Measurements from ENCODE around the gene UNC79.

UNC79 gene

DNA sequence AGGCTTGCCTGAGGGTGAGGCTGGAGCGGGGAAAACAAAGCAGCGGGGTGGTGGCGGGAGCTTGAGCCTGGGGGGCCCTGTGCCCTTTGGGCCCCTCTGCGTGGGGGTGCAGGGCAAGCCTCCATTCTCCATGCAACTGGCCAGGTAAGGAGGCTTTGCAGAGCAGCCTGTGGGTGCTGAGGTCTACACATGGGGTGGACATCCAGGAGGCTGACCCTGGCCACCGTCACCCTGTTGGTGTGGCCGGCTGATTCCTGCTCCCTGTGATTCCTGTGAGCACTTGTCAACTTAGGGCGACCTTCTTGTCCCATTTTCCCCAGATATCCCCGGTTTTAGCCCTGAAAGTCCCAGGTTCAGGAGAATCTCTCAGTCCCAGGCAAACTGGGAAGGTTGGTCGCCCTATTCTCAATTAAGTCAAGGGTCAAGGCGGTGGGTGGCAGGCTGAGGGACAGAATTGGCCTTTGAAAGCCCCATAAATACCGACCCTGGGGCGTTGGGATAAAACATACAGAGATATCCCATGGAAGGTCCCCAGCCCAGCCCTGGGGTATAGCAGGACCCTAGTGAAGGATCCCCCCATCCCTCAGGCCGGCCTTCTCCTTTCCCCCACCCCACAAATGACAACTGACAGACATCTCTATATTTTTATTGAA, 287.1 kb downstream of the UNC79 start:
- Histone ChIP-seq H3K27ac (ENCODE audit: low read length) (no peak overlapping the region), H3K9me3 (ENCODE audit: control insufficient read depth in 1 of 2, low read length in 2 of 2) (no peaks in the 10 kb centered on the region), H3K27me3 (ENCODE audit: low read depth, low read length) (no peaks in the 10 kb centered on the region), H3K4me3 (ENCODE audit: low read depth in 1 of 2, low read length in 2 of 2) (no peak overlapping the region), H3K36me3 (ENCODE audit: control insufficient read depth in 1 of 2, insufficient read depth in 2 of 2, low read length in 2 of 2) (peaks cover 0 to 13% of the 10 kb centered on the region in 2 donors), H3K4me1 (ENCODE audit: control insufficient read depth in 1 of 2, insufficient read depth in 2 of 2, low read length in 2 of 2) (no peaks in the 10 kb centered on the region)

DNA sequence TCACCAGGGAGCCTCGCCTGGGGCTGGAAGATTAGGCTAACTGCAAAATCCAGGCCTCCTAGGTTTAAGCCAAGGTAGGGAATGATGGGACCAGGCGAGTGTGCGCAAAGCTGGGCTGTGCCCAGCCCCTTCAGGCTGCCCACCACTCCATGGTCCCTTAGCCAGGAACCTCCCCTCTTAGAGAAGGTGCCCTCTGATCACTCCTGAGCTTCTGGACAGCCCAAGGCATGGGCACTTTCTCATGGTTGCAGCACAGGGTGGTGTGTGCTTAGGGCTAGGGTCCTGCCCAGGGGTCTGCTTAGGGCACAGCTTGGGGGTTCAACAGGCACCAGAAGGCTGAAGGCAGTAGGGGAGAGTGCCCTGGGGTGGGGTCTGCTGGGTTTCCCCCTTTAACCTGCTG, 288.5 kb downstream of the UNC79 start:
- no peaks in the 10 kb centered on the region for H3K4me1 ChIP-seq (ENCODE audit: control insufficient read depth in 1 of 2, insufficient read depth in 2 of 2, low read length in 2 of 2)

DNA sequence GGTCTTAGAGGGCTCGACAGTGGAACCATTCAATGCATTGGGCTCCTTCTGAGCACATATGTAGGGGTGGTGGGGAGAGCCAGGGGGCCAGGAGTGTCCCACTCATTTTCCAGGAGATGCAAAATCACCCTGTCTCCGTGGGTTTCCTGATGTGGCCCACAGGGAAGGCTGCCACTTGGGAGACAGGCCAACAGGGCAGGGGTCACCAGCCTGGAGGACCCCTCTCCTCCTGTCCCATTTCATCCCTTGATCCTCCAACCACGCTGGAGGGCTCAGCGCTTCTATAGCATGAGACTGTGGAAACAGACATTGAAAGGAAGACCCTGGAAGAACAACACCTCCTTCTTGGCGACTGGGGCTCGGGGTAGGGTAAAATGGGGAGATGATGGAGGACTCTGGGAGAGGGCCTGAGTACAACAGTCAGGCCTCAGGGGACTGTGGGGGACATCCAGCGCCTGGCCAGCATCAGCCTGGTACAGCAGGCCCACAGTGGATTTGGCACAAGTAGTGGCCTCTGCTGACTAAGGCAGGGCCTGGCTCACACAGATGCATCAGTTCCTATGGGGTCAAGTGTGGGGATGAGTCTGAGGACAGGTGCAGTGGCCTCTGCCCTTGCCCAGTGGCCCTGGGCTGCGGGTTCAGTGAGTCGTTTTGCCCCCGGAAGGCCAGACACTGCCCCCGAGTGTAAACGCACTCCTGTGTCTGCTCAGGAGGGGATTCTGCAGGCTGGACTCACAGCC, 289.5 kb downstream of the UNC79 start:
- Histone ChIP-seq H3K36me3 (ENCODE audit: control insufficient read depth in 1 of 2, insufficient read depth in 2 of 2, low read length in 2 of 2) (peaks cover 0 to 13% of the 10 kb centered on the region in 2 donors), H3K9me3 (ENCODE audit: control insufficient read depth in 1 of 2, low read length in 2 of 2) (no peaks in the 10 kb centered on the region), H3K27ac (ENCODE audit: low read length) (no peak overlapping the region), H3K27me3 (ENCODE audit: low read depth, low read length) (no peaks in the 10 kb centered on the region), H3K4me3 (ENCODE audit: low read depth in 1 of 2, low read length in 2 of 2) (no peak overlapping the region), H3K4me1 (ENCODE audit: control insufficient read depth in 1 of 2, insufficient read depth in 2 of 2, low read length in 2 of 2) (peaks cover 0 to 4% of the 10 kb centered on the region in 2 donors)

More for the DNA sequence above, 288.5 kb downstream of the UNC79 start:
- no peak overlapping the region for H3K27ac ChIP-seq (ENCODE audit: low read length)
- peaks cover 0 to 13% of the 10 kb centered on the region in 2 donors for H3K36me3 ChIP-seq (ENCODE audit: control insufficient read depth in 1 of 2, insufficient read depth in 2 of 2, low read length in 2 of 2)
- no peaks in the 10 kb centered on the region for H3K27me3 ChIP-seq (ENCODE audit: low read depth, low read length)
- H3K9me3 ChIP-seq (ENCODE audit: control insufficient read depth in 1 of 2, low read length in 2 of 2), result no peaks in the 10 kb centered on the region
- H3K4me3 ChIP-seq (ENCODE audit: low read depth in 1 of 2, low read length in 2 of 2), result no peak overlapping the region

DNA sequence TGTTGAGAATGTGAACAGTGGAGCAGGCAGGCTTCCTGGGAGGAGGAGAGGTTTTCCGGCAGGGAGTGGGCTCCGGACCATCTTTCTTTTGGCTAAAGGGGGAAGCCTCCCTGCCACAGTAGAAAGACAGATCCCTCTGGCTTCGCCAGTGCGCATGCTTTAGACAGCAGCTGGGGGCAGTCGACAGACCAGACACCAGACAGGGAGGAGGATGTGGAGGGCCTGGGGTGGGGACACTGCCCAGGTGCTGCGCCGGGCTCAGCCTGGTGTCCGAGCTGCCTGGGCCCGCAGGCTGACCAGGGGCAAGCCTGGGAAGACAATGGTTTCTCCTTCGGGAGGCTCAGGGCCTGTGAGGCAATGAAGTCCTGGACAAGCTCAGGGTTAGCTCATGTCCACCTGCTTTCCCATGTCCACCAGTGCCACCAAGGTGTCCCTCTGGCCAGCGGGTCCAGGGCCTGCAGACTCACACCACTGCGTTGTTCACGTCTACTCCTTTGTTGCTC, 290.3 kb downstream of the UNC79 start:
- peaks cover 0 to 13% of the 10 kb centered on the region in 2 donors for H3K36me3 ChIP-seq (ENCODE audit: control insufficient read depth in 1 of 2, insufficient read depth in 2 of 2, low read length in 2 of 2)
- no peaks in the 10 kb centered on the region for H3K9me3 ChIP-seq (ENCODE audit: control insufficient read depth in 1 of 2, low read length in 2 of 2)
- no peaks in the 10 kb centered on the region for H3K27me3 ChIP-seq (ENCODE audit: low read depth, low read length)
- H3K4me1 ChIP-seq (ENCODE audit: control insufficient read depth in 1 of 2, insufficient read depth in 2 of 2, low read length in 2 of 2), result peaks cover 0 to 6% of the 10 kb centered on the region in 2 donors
- H3K27ac ChIP-seq (ENCODE audit: low read length), result no peak overlapping the region
- H3K4me3 ChIP-seq (ENCODE audit: low read depth in 1 of 2, low read length in 2 of 2), result no peak overlapping the region

DNA sequence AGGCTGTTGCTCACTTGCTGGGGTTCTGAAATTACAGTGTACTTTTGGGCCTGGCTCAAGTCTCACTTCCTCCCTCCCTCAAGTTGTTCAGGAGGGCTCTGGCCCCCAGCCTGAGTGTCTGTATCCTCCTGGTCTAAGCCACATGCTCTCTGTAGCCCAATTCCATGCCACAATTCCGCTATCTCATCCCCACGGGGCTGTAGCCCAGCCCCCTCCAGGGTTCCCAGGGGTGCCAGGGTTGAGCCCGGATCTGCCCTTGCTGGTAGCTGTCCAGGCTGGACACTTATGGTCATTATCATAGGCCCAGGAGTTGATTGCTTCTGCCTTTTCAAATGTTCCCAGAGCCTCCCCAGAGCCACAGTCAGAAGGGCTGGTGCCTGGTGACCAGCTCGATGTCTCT, 292.3 kb downstream of the UNC79 start:
- Histone ChIP-seq H3K36me3 (ENCODE audit: control insufficient read depth in 1 of 2, insufficient read depth in 2 of 2, low read length in 2 of 2) (peaks cover 0 to 13% of the 10 kb centered on the region in 2 donors), H3K27ac (ENCODE audit: low read length) (no peak overlapping the region), H3K27me3 (ENCODE audit: low read depth, low read length) (no peaks in the 10 kb centered on the region), H3K4me1 (ENCODE audit: control insufficient read depth in 1 of 2, insufficient read depth in 2 of 2, low read length in 2 of 2) (peaks cover 0 to 6% of the 10 kb centered on the region in 2 donors), H3K4me3 (ENCODE audit: low read depth in 1 of 2, low read length in 2 of 2) (no peak overlapping the region), H3K9me3 (ENCODE audit: control insufficient read depth in 1 of 2, low read length in 2 of 2) (no peaks in the 10 kb centered on the region)

DNA sequence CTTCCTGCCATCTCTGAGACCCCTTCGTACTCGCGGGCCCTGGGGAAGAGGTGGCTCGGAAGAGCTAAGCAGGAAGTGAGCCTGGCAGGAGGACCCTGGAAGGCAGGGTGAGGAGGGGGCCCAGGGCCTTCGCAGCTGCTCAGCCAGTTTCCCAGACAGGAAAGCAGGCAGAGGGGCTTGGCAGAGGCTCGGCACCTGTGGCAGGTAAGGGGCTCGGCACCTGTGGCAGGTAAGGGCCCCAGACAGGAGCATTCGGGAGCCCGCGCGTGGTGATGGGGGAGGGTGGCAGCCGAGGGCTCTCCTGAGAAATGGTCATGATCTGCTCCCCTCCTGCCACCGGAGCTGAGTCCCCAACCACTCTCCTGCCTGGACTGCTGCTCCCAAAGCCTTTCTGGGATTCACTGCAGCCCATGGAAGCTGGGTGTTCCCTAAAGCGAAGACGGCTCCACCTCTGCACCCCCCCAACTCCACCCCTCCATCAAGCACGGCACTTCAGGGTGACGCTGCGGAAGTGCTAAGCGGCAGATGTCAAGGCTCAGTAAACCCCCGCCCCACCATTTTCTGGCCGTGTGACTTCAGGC, 294.4 kb downstream of the UNC79 start:
- H3K4me1 ChIP-seq (ENCODE audit: control insufficient read depth in 1 of 2, insufficient read depth in 2 of 2, low read length in 2 of 2), result peaks cover 0 to 6% of the 10 kb centered on the region in 2 donors

DNA sequence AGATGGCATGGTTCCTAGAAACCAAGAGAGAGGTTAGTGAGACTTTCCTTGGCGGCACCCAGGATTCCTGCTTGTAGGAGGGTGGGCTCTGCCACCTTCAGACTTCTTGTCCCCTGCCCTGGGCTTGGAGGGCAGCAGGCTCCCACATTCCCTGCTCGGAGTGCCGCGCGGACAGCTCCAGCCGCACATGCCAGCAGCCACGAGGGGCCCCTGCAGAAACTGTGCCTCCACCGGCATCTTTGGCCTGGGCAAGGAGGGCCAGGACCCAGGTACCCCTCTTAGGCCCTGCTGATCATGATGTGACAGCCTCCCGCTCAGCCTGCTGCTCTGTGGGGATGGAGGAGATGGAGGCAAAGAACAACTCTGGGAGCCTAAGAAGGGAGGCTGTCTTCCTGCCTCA, 295.3 kb downstream of the UNC79 start:
- H3K36me3 ChIP-seq (ENCODE audit: control insufficient read depth in 1 of 2, insufficient read depth in 2 of 2, low read length in 2 of 2), result peaks cover 0 to 13% of the 10 kb centered on the region in 2 donors
- H3K4me1 ChIP-seq (ENCODE audit: control insufficient read depth in 1 of 2, insufficient read depth in 2 of 2, low read length in 2 of 2), result peaks cover 0 to 6% of the 10 kb centered on the region in 2 donors

More for the DNA sequence above, 294.4 kb downstream of the UNC79 start:
- peaks cover 0 to 21% of the 10 kb centered on the region in 2 donors for H3K36me3 ChIP-seq (ENCODE audit: control insufficient read depth in 1 of 2, insufficient read depth in 2 of 2, low read length in 2 of 2)
- H3K4me3 ChIP-seq (ENCODE audit: low read depth in 1 of 2, low read length in 2 of 2), result no peak overlapping the region
- no peak overlapping the region for H3K27ac ChIP-seq (ENCODE audit: low read length)
- H3K9me3 ChIP-seq (ENCODE audit: control insufficient read depth in 1 of 2, low read length in 2 of 2), result no peaks in the 10 kb centered on the region
- no peaks in the 10 kb centered on the region for H3K27me3 ChIP-seq (ENCODE audit: low read depth, low read length)

DNA sequence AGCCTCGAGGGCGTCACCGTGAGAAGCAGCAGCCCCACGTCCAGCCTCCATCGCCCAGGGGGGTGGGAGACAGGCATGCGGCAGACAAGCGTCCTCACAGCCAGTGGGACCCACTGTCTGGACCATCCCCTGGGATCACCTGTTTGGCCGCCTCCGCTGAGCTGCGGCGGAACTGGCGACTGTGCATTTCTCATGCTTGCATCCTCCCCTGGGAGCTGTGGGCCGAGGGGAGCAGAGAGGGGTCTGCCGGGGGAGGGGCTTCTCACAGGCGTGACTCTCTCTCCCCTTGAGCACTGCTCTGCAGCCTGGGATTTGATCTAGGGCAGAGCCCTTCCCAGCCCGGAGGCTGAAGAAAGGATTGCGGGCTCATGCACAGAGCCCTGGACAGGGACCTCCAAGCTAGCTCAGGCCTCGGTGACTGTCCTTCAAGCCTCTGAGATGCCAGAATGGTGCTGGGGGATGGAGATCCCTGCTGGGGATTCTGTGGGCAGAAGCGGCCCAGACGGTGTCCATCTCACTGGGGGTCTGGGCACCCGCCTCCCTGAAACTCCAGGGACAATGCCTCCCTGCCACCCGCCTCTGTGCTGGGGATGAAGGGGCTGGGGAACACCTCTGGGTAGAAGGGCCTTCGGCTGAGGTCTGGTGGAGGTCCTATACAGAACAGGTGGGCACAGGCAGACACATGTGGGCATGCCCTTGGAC, 296.5 kb downstream of the UNC79 start:
- Histone ChIP-seq H3K4me1 (ENCODE audit: control insufficient read depth in 1 of 2, insufficient read depth in 2 of 2, low read length in 2 of 2) (peaks cover 0 to 6% of the 10 kb centered on the region in 2 donors), H3K36me3 (ENCODE audit: control insufficient read depth in 1 of 2, insufficient read depth in 2 of 2, low read length in 2 of 2) (peaks cover 0 to 7% of the 10 kb centered on the region in 2 donors), H3K4me3 (ENCODE audit: low read depth in 1 of 2, low read length in 2 of 2) (no peak overlapping the region), H3K27ac (ENCODE audit: low read length) (no peak overlapping the region), H3K9me3 (ENCODE audit: control insufficient read depth in 1 of 2, low read length in 2 of 2) (no peaks in the 10 kb centered on the region), H3K27me3 (ENCODE audit: low read depth, low read length) (no peaks in the 10 kb centered on the region)

More for the DNA sequence above, 295.3 kb downstream of the UNC79 start:
- H3K27ac ChIP-seq (ENCODE audit: low read length), result no peak overlapping the region
- no peak overlapping the region for H3K4me3 ChIP-seq (ENCODE audit: low read depth in 1 of 2, low read length in 2 of 2)
- no peaks in the 10 kb centered on the region for H3K27me3 ChIP-seq (ENCODE audit: low read depth, low read length)
- no peaks in the 10 kb centered on the region for H3K9me3 ChIP-seq (ENCODE audit: control insufficient read depth in 1 of 2, low read length in 2 of 2)

DNA sequence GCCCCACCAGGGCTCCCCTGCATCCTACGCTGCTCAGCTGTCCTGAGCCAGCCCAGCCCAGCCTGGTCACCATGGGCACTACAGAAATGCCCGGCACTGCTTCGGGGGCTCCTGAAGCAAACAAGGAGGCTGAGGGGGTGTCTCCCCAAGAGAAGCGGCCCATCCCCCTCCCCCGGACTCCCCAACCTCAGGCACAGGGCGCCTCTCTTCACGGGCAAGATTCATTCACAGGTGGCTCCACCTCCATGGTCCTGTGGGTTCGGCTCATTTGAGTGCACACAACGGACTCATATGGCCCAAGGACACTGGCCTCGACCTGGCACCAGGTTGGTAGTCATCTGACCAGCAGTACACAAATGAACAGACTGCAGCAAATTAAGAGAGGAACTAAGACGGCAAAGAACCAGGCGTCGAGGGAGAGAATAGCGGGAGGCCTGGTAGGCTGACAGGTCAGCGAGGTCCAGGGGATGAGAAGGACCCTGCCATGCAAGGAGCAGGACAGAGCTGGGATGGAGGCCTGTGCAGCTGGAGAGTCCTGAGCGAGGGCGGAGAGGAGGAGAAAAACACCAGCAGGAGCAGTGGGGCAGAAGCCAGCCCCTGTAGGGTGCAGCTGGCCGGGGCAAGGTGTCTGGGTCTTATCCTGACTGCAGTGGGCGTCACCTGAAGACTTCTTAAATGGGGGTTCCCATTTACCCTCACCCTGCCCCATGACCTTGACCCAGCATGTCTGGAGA, 297.3 kb downstream of the UNC79 start:
- peaks cover 0 to 6% of the 10 kb centered on the region in 2 donors for H3K4me1 ChIP-seq (ENCODE audit: control insufficient read depth in 1 of 2, insufficient read depth in 2 of 2, low read length in 2 of 2)
- H3K27me3 ChIP-seq (ENCODE audit: low read depth, low read length), result no peaks in the 10 kb centered on the region
- H3K36me3 ChIP-seq (ENCODE audit: control insufficient read depth in 1 of 2, insufficient read depth in 2 of 2, low read length in 2 of 2), result peaks cover 0 to 7% of the 10 kb centered on the region in 2 donors
- H3K9me3 ChIP-seq (ENCODE audit: control insufficient read depth in 1 of 2, low read length in 2 of 2), result no peaks in the 10 kb centered on the region
- no peak overlapping the region for H3K27ac ChIP-seq (ENCODE audit: low read length)
- no peak overlapping the region for H3K4me3 ChIP-seq (ENCODE audit: low read depth in 1 of 2, low read length in 2 of 2)

DNA sequence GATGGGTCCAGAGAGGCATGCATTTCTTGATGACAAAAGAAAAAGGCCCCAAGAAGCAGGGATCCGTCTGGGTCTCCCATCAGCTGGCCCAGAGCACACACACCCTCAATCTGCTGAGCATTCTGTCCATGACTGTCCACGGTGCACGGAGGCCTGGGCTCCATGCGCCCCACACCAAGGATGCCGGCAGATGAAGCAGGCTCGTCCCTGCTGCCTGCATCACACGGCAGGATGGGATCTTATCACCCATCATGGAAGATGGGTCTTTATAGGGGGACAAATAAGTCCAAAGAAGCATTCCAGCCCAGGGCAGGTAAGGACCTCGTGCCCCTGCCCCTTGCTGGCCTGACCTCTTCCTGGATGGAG, 297.9 kb downstream of the UNC79 start:
- Histone ChIP-seq H3K4me3 (ENCODE audit: low read depth in 1 of 2, low read length in 2 of 2) (no peak overlapping the region), H3K36me3 (ENCODE audit: control insufficient read depth in 1 of 2, insufficient read depth in 2 of 2, low read length in 2 of 2) (peaks cover 0 to 7% of the 10 kb centered on the region in 2 donors), H3K9me3 (ENCODE audit: control insufficient read depth in 1 of 2, low read length in 2 of 2) (no peaks in the 10 kb centered on the region), H3K4me1 (ENCODE audit: control insufficient read depth in 1 of 2, insufficient read depth in 2 of 2, low read length in 2 of 2) (peaks cover 0 to 9% of the 10 kb centered on the region in 2 donors), H3K27me3 (ENCODE audit: low read depth, low read length) (no peaks in the 10 kb centered on the region), H3K27ac (ENCODE audit: low read length) (no peak overlapping the region)

Data from muscle layer of duodenum (tissue), 2 donors.